Fibroblast of lung (primary cell): ENCODE data around the gene KRTAP5-9.
"Not testable (repeated sequence)": the region's sequence is repeated elsewhere in the genome, so short reads cannot be mapped to it uniquely, and the experiment has no call there.

Experiments
- CTCF ChIP-seq, 2 donors: IDR thresholded peaks in 1 of 2; conservative IDR thresholded peaks in 1 of 2; 1 replicate in 1 of 2; 2 replicates in 1 of 2; pipeline ENCODE4 v1.5.1; 2011 to 2012; ENCODE audit warnings: low read length in 2 of 2, control low read depth in 1 of 2, inconsistent platforms in 1 of 2, low read depth in 1 of 2, mild to moderate bottlenecking in 1 of 2
- EZH2 ChIP-seq: IDR thresholded peaks from 2 replicates; pipeline ENCODE4 v1.5.1; 2012; ENCODE audit warnings: low read length, control low read depth, mild to moderate bottlenecking; ENCODE audit errors: missing control alignments

GRCh38 chr11:71567633-71568032 is 19.4 kb downstream of the KRTAP5-9 start:
- not testable (repeated sequence) for TF ChIP-seq CTCF (conservative IDR thresholded peaks at IDR 0.05 in 1 of 2, IDR thresholded peaks at IDR 0.05 in 1 of 2; ENCODE audit: low read depth in 1 of 2, low read length in 2 of 2); EZH2
